ENCODE data around the gene SLC28A1.

GRCh38 chr15:84970843-84971242, 86.4 kb downstream of the SLC28A1 start:
- TF ChIP-seq CTCF (IDR thresholded peaks at IDR 0.05) = no peak
- TF ChIP-seq POLR2A (IDR thresholded peaks at IDR 0.05) = no peak
